IMR-90 (cell line): ENCODE measurements around the gene COL25A1. TPM values are rescaled to one million over a fixed set of nuclear protein-coding genes. Genes with fewer than 3 reads are reported as not detected.

Experiments used
- ATAC-seq: fragments of 200-7000 bp; cut with Tn5 transposase; 2 replicates; pipeline ENCODE4 v1.9.1; 2020; ENCODE audit warnings: low read depth, mild to moderate bottlenecking, moderate library complexity
- BruUV-seq: library from RNA; stranded (reverse); fragments of 400-500 nt; replicated peaks from 2 replicates; lab custom pipeline; 2021; lab: Mats Ljungman, UMichigan
- CTCF ChIA-PET: fragments of 300-600 bp; formaldehyde crosslinking; extraction: SDS; loops from one replicate; lab custom pipeline; 2021; ENCODE audit warnings: antibody characterized with exemption; lab: Yijun Ruan, JAX
- POLR2A ChIA-PET: fragments of 300-600 bp; sonication (Branson Sonifier 250); formaldehyde crosslinking; loops from one replicate; lab custom pipeline; 2022; ENCODE audit warnings: antibody characterized with exemption; ENCODE audit not compliant: unreplicated experiment; lab: Charles Lee
- DNase-seq: peaks from one replicate; pipeline ENCODE4 v3.0.0; 2013
- H2AFZ ChIP-seq: replicated peaks from 2 replicates; pipeline ENCODE3; 2013; ENCODE audit warnings: low read length, mild to moderate bottlenecking; ENCODE audit not compliant: poor library complexity
- H2AK5ac ChIP-seq: 2 replicates; pipeline ENCODE4 v1.6.1; 2013; ENCODE audit warnings: low read depth, low read length, inconsistent platforms
- H2AK9ac ChIP-seq: replicated peaks from 2 replicates; pipeline ENCODE3; 2013; ENCODE audit warnings: mild to moderate bottlenecking, low read depth, low read length, moderate library complexity; ENCODE audit not compliant: poor library complexity
- H2BK120ac ChIP-seq: 2 replicates; pipeline ENCODE4 v1.6.1; 2013; ENCODE audit warnings: low read depth, low read length, inconsistent platforms
- H2BK15ac ChIP-seq: 3 replicates; pipeline ENCODE4 v1.6.1; 2013; ENCODE audit warnings: low read depth, low read length, inconsistent platforms
- H2BK20ac ChIP-seq: 2 replicates; pipeline ENCODE4 v1.6.1; 2013; ENCODE audit warnings: low read depth, mild to moderate bottlenecking, inconsistent platforms, low read length, moderate library complexity
- H2BK5ac ChIP-seq: 2 replicates; pipeline ENCODE4 v1.6.1; 2013; ENCODE audit warnings: mild to moderate bottlenecking, low read depth, low read length, inconsistent platforms; ENCODE audit not compliant: poor library complexity, severe bottlenecking
- H3K14ac ChIP-seq: replicated peaks from 2 replicates; pipeline ENCODE4 v1.6.1; 2013; ENCODE audit warnings: low read depth, low read length, inconsistent platforms
- H3K18ac ChIP-seq: 2 replicates; pipeline ENCODE4 v1.6.1; 2013; ENCODE audit warnings: low read depth, low read length, control low read depth
- H3K23ac ChIP-seq: 2 replicates; pipeline ENCODE4 v1.6.1; 2013; ENCODE audit warnings: low read depth, low read length, inconsistent platforms
- H3K27ac ChIP-seq: 2 replicates; pipeline ENCODE4 v1.5.1; 2013; ENCODE audit warnings: mild to moderate bottlenecking, control low read depth, low read length; ENCODE audit not compliant: insufficient read depth
- H3K27me3 ChIP-seq: 2 replicates; pipeline ENCODE4 v1.6.1; 2013; ENCODE audit warnings: low read length; ENCODE audit not compliant: control insufficient read depth, insufficient read depth
- H3K36me3 ChIP-seq: 2 replicates; pipeline ENCODE4 v1.6.1; 2013; ENCODE audit warnings: low read length, mixed read lengths; ENCODE audit not compliant: control insufficient read depth, insufficient read depth
- H3K4ac ChIP-seq: 2 replicates; pipeline ENCODE4 v1.6.1; 2013; ENCODE audit warnings: low read depth, low read length, inconsistent platforms
- H3K4me1 ChIP-seq: 2 replicates; pipeline ENCODE4 v1.6.1; 2013; ENCODE audit warnings: low read length, mixed read lengths; ENCODE audit not compliant: control insufficient read depth, insufficient read depth
- H3K4me2 ChIP-seq: 2 replicates; pipeline ENCODE4 v1.6.1; 2013; ENCODE audit warnings: low read depth, mild to moderate bottlenecking, control low read depth, low read length, moderate library complexity
- H3K4me3 ChIP-seq: 2 replicates; pipeline ENCODE4 v1.5.1; 2013; ENCODE audit warnings: low read depth, mild to moderate bottlenecking, control low read depth, low read length, moderate library complexity; ENCODE audit not compliant: insufficient read depth
- H3K56ac ChIP-seq: 2 replicates; pipeline ENCODE4 v1.6.1; 2013; ENCODE audit warnings: low read length, inconsistent platforms; ENCODE audit not compliant: insufficient read depth; ENCODE audit errors: extremely low read depth
- H3K79me1 ChIP-seq, 2 experiments: 2 replicates each; pipeline ENCODE4 v1.6.1; 2013; ENCODE audit warnings: low read length in 2 of 2, inconsistent platforms in 1 of 2, low read depth in 1 of 2
- H3K9ac ChIP-seq: 2 replicates; pipeline ENCODE4 v1.6.1; 2013; ENCODE audit warnings: low read depth, low read length, control low read depth
- H3K9me1 ChIP-seq: 2 replicates; pipeline ENCODE4 v1.6.1; 2013; ENCODE audit warnings: low read length, inconsistent platforms; ENCODE audit not compliant: insufficient read depth
- H3K9me3 ChIP-seq: 2 replicates; pipeline ENCODE4 v1.6.1; 2013; ENCODE audit warnings: low read length; ENCODE audit not compliant: control insufficient read depth, insufficient read depth
- H4K20me1 ChIP-seq: 2 replicates; pipeline ENCODE4 v1.6.1; 2013; ENCODE audit warnings: low read length, inconsistent platforms; ENCODE audit not compliant: insufficient read depth
- H4K5ac ChIP-seq: 2 replicates; pipeline ENCODE4 v1.6.1; 2013; ENCODE audit warnings: mild to moderate bottlenecking, low read depth, low read length, control low read depth
- H4K8ac ChIP-seq, 2 experiments: 2 replicates each; pipeline ENCODE4 v1.6.1; 2013; ENCODE audit warnings: low read depth in 2 of 2, low read length in 2 of 2, control low read depth in 1 of 2, inconsistent platforms in 1 of 2
- H4K91ac ChIP-seq: 2 replicates; pipeline ENCODE4 v1.6.1; 2013; ENCODE audit warnings: low read depth, low read length, inconsistent platforms; ENCODE audit not compliant: insufficient read depth
- BHLHE40 ChIP-seq: fragments of 150-350 bp; IDR thresholded peaks from 2 replicates; pipeline ENCODE4 v1.6.1; 2016; ENCODE audit warnings: mild to moderate bottlenecking, low read depth, low read length
- CEBPB ChIP-seq: IDR thresholded peaks from 2 replicates; pipeline ENCODE4 v1.6.1; 2012; ENCODE audit warnings: low read depth, low read length, improper control_type of control experiment
- FOS ChIP-seq: fragments of 150-350 bp; IDR thresholded peaks from 2 replicates; pipeline ENCODE4 v1.6.1; 2016; ENCODE audit warnings: low read depth, low read length
- MAFK ChIP-seq: IDR thresholded peaks from 2 replicates; pipeline ENCODE4 v1.6.1; 2012; ENCODE audit warnings: low read depth, low read length, improper control_type of control experiment
- MAZ ChIP-seq: IDR thresholded peaks from 2 replicates; pipeline ENCODE4 v1.6.1; 2012; ENCODE audit warnings: low read depth, mild to moderate bottlenecking, low read length, improper control_type of control experiment, moderate library complexity, borderline replicate concordance
- NFE2L2 ChIP-seq: fragments of 150-350 bp; IDR thresholded peaks from 2 replicates; pipeline ENCODE4 v1.6.1; 2016; ENCODE audit warnings: low read depth, mild to moderate bottlenecking, low read length
- RCOR1 ChIP-seq: IDR thresholded peaks from 2 replicates; pipeline ENCODE4 v1.6.1; 2012; ENCODE audit warnings: mild to moderate bottlenecking, low read length, improper control_type of control experiment; ENCODE audit not compliant: insufficient replicate concordance
- WGBS, 2 experiments: methylation state at CpG; one replicate each; pipeline versions ENCODE4 v1.1.5 to v1.1.7; 2013; ENCODE audit warnings: missing lambda C conversion rate in 2 of 2; ENCODE audit not compliant: insufficient read length in 1 of 2; ENCODE audit errors: extremely low coverage in 2 of 2; 5-methylcytosine and 5-hydroxymethylcytosine counted together
- dilution Hi-C: fragments of 300-500 bp; cut with HindIII; formaldehyde crosslinking; loops from one replicate; pipeline ENCODE4 v1.14.3; 2018; ENCODE audit warnings: low sequenced_read_pairs; ENCODE audit not compliant: unreplicated experiment
- in situ Hi-C: fragments of 300-500 bp; cut with MboI; formaldehyde crosslinking; loops from 3 replicates; pipeline ENCODE4 v1.14.3; 2019; ENCODE audit warnings: low sequenced_read_pairs, inconsistent platforms, mixed read lengths
- intact Hi-C: fragments of 100-400 bp; cut with micrococcal nuclease; formaldehyde crosslinking; loops from 2 replicates; pipeline ENCODE4 v1.10.0; 2022
- polyA plus RNA-seq, 3 experiments: library from polyadenylated mRNA; depleted of rRNA; stranded (reverse); fragments of >200 nt; gene quantifications; 2 replicates each; pipeline ENCODE4 v1.2.3, GENCODE V29; 2012; ENCODE audit warnings: low replicate concordance in 1 of 3
- total RNA-seq: library from RNA; depleted of rRNA; stranded (reverse); fragments of >200 nt; gene quantifications from 2 replicates; pipeline ENCODE4 v1.2.3, GENCODE V29; 2012
- TF ChIP-seq, protein P1 (sequence below): fragments of 150-350 bp; IDR thresholded peaks from 2 replicates; pipeline ENCODE4 v1.6.1; 2016; ENCODE audit warnings: low read depth, mild to moderate bottlenecking, low read length, moderate library complexity, borderline replicate concordance
- TF ChIP-seq, protein P2 (sequence below): fragments of 150-350 bp; IDR thresholded peaks from 2 replicates; pipeline ENCODE4 v1.6.1; 2017; ENCODE audit warnings: mild to moderate bottlenecking, antibody characterized with exemption, low read length, low read depth

COL25A1 gene
- total and polyA plus RNA-seq, 2 of the 4 experiments (the other 2 are of a cell fraction) = under 0.01 to 0.05 TPM

DNA sequence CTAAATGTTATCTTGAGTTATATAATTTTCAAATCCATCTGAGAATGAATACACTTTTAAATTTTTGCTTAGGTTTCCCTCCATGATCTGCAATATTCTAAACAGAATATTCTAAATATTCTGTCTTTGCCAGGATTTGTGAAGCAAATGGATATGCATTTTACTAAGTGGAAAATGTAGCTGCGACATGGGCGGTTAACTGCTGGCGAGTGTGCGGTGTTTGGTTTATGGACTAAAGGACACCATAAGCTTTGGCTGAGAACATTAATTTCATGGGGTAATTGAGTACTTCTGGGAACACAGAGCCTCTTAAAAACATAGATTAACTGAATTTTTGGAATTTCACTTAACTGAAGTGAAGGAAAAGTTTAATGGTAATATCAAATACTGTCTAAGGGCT, 385.8 kb downstream of the COL25A1 start:
- Histone ChIP-seq H3K9me1 (no peaks in the 10 kb centered on the region), H2BK120ac (no peak overlapping the region), H3K27me3 (no peaks in the 10 kb centered on the region), H3K9ac (no peak overlapping the region), H3K14ac (no peak overlapping the region), H4K91ac (no peak overlapping the region), H2AFZ (no peak overlapping the region), H3K36me3 (no peaks in the 10 kb centered on the region), H3K4me3 (no peak overlapping the region), H3K23ac (no peak overlapping the region), H3K56ac (no peak overlapping the region), H3K9me3 (no peaks in the 10 kb centered on the region), H4K8ac (no peak overlapping the region), H3K18ac (no peak overlapping the region), H2AK5ac (no peak overlapping the region), H3K27ac (no peak overlapping the region), H2BK5ac (no peak overlapping the region), H2BK20ac (no peak overlapping the region), H4K5ac (no peak overlapping the region), H2BK15ac (no peak overlapping the region), H4K20me1 (no peaks in the 10 kb centered on the region), H3K4me2 (no peak overlapping the region), H2AK9ac (no peak overlapping the region), H3K4ac (no peak overlapping the region), H3K79me1 (no peaks in the 10 kb centered on the region), H3K4me1 (no peaks in the 10 kb centered on the region)
- no TSS peak for BruUV-seq
- no peak for DNase-seq
- ChIA-PET POLR2A (no interaction called here), CTCF (no interaction called here)
- in situ Hi-C loops = no loop called here
- no CpG with 5 or more reads among the region's 4 CpGs for WGBS, 2 experiments
- intact Hi-C loops = no loop called here
- dilution Hi-C loops = no loop called here
- ATAC-seq = no peak
- TF ChIP-seq CEBPB (no peak), NFE2L2 (no peak), BHLHE40 (no peak), MAFK (no peak), RCOR1 (no peak), MAZ (no peak), FOS (no peak)
- TF ChIP-seq, protein P1, sequence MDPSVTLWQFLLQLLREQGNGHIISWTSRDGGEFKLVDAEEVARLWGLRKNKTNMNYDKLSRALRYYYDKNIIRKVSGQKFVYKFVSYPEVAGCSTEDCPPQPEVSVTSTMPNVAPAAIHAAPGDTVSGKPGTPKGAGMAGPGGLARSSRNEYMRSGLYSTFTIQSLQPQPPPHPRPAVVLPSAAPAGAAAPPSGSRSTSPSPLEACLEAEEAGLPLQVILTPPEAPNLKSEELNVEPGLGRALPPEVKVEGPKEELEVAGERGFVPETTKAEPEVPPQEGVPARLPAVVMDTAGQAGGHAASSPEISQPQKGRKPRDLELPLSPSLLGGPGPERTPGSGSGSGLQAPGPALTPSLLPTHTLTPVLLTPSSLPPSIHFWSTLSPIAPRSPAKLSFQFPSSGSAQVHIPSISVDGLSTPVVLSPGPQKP = no peak
- TF ChIP-seq, protein P2, sequence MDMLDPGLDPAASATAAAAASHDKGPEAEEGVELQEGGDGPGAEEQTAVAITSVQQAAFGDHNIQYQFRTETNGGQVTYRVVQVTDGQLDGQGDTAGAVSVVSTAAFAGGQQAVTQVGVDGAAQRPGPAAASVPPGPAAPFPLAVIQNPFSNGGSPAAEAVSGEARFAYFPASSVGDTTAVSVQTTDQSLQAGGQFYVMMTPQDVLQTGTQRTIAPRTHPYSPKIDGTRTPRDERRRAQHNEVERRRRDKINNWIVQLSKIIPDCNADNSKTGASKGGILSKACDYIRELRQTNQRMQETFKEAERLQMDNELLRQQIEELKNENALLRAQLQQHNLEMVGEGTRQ = no peak
